HepG2 (cell line): ENCODE results near the gene TMEM132D.

Experiments used
- ATF1 ChIP-seq: IDR thresholded peaks from 2 replicates; pipeline ENCODE4 v1.6.1; 2016; ENCODE audit warnings: mild to moderate bottlenecking, control low read depth
- CTCF ChIP-seq: sonication (generic); formaldehyde crosslinking; IDR thresholded peaks from 2 replicates; pipeline ENCODE4 v1.5.0; 2020; ENCODE audit warnings: mild to moderate bottlenecking, missing genetic modification reagents, moderate library complexity
- FOXA3 ChIP-seq: IDR thresholded peaks from 2 replicates; pipeline ENCODE4 v1.6.1; 2016; ENCODE audit warnings: missing genetic modification reagents, missing compliant biosample characterization
- NFIC ChIP-seq: IDR thresholded peaks from 2 replicates; pipeline ENCODE4 v1.6.1; 2012; ENCODE audit warnings: mild to moderate bottlenecking, low read length, inconsistent platforms
- POLR2G ChIP-seq: fragments of 200-400 bp; formaldehyde crosslinking; IDR thresholded peaks from 2 replicates; pipeline ENCODE4 v1.6.1; 2018; ENCODE audit warnings: mild to moderate bottlenecking, low read depth, low read length, moderate library complexity
- SIN3A ChIP-seq: IDR thresholded peaks from 2 replicates; pipeline ENCODE4 v1.6.1; 2011; ENCODE audit warnings: low read depth, mild to moderate bottlenecking, control low read depth, low read length, borderline replicate concordance
- SUZ12 ChIP-seq: fragments of 150-350 bp; IDR thresholded peaks from 2 replicates; pipeline ENCODE4 v1.6.1; 2014; ENCODE audit warnings: low read depth, low read length
- ZNF512 ChIP-seq: sonication (generic); formaldehyde crosslinking; IDR thresholded peaks from 2 replicates; pipeline ENCODE4 v1.4.0; 2020; ENCODE audit warnings: mild to moderate bottlenecking, missing genetic modification reagents

GRCh38 chr12:129096968-129097367 lies 806.9 kb downstream of the TMEM132D start:
- TF ChIP-seq NFIC, result no peak
- TF ChIP-seq SIN3A, result no peak
- no peak for TF ChIP-seq ATF1 (CRISPR knock-in tag)
- TF ChIP-seq FOXA3, result no peak
- TF ChIP-seq CTCF (CRISPR knock-in tag), result no peak
- TF ChIP-seq SUZ12, result no peak
- TF ChIP-seq POLR2G, result no peak
- no peak for TF ChIP-seq ZNF512 (CRISPR knock-in tag)
